ENCODE data around the gene NTM.
"Not testable (repeated sequence)": the region's sequence is repeated elsewhere in the genome, so short reads cannot be mapped to it uniquely, and the experiment has no call there.

The NTM gene

GRCh38 chr11:131341900-131342299 is 28.5 kb upstream of the NTM start:
- H3K9me3 ChIP-seq (replicated peaks in 1 of 2; ENCODE audit: control insufficient read depth in 2 of 2, insufficient read depth in 1 of 2, low read depth in 1 of 2, low read length in 2 of 2); H2AK5ac ChIP-seq (ENCODE audit: low read depth, low read length); H3K36me3 ChIP-seq (replicated peaks in 1 of 2; ENCODE audit: control insufficient read depth in 2 of 2, insufficient read depth in 2 of 2, low read length in 2 of 2); H2BK12ac ChIP-seq (ENCODE audit: low read length); H2AFZ ChIP-seq (ENCODE audit: low read length); H3K18ac ChIP-seq (ENCODE audit: low read length); H4K91ac ChIP-seq (ENCODE audit: low read depth, low read length, poor library complexity); H2BK15ac ChIP-seq (ENCODE audit: low read length); H3K79me1 ChIP-seq (ENCODE audit: low read depth, low read length); H3K4me3 ChIP-seq (ENCODE audit: low read length in 2 of 2); H3K4me2 ChIP-seq (ENCODE audit: insufficient read depth, low read length, poor library complexity, severe bottlenecking); H4K8ac ChIP-seq (ENCODE audit: low read depth, low read length); H3K23ac ChIP-seq (ENCODE audit: low read depth, low read length, poor library complexity); H3K4me1 ChIP-seq (ENCODE audit: control insufficient read depth in 2 of 2, insufficient read depth in 1 of 2, low read depth in 1 of 2, low read length in 2 of 2); H3K4ac ChIP-seq (ENCODE audit: low read length); H3K14ac ChIP-seq (ENCODE audit: low read length); H3K27ac ChIP-seq (replicated peaks; ENCODE audit: low read length); DNase-seq (ENCODE audit: low spot score); H2BK120ac ChIP-seq (ENCODE audit: low read depth, low read length); H3K9ac ChIP-seq (ENCODE audit: low read depth, low read length, poor library complexity); H3K27me3 ChIP-seq (ENCODE audit: control insufficient read depth in 3 of 3, insufficient read depth in 3 of 3, low read depth in 1 of 3, low read length in 3 of 3); H2BK5ac ChIP-seq (ENCODE audit: low read length): not testable (repeated sequence)
- no CpG with 5 or more reads among the region's 5 CpGs for WGBS, 2 donors (ENCODE audit: extremely low coverage in 2 of 2, insufficient read length in 2 of 2, insufficient replicate concordance in 1 of 2)

DNA sequence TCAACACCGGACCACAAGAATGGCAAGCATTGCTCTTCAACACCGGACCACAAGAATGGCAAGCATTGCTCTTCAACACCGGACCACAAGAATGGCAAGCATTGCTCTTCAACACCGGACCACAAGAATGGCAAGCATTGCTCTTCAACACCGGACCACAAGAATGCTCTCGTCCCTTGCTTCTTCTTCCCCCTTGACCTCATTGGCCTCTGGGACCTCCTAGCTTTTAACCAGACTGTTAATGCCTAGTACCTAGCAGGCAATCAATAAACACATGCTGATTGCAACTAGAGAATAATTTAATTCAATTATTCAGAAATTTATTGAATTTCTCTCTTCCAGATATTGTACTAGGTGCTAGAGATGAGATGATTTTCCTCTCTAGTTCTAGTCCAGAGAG is 28.0 kb upstream of the NTM start:
- H3K9ac ChIP-seq (ENCODE audit: low read depth, low read length, poor library complexity); H3K4me2 ChIP-seq (ENCODE audit: insufficient read depth, low read length, poor library complexity, severe bottlenecking); H2AK5ac ChIP-seq (ENCODE audit: low read depth, low read length); H3K14ac ChIP-seq (ENCODE audit: low read length); H4K8ac ChIP-seq (ENCODE audit: low read depth, low read length); H3K4me3 ChIP-seq (ENCODE audit: low read length in 2 of 2); H3K36me3 ChIP-seq (replicated peaks in 1 of 2; ENCODE audit: control insufficient read depth in 2 of 2, insufficient read depth in 2 of 2, low read length in 2 of 2); H3K23ac ChIP-seq (ENCODE audit: low read depth, low read length, poor library complexity); H3K4me1 ChIP-seq (ENCODE audit: control insufficient read depth in 2 of 2, insufficient read depth in 1 of 2, low read depth in 1 of 2, low read length in 2 of 2); H4K91ac ChIP-seq (ENCODE audit: low read depth, low read length, poor library complexity); H3K27ac ChIP-seq (replicated peaks; ENCODE audit: low read length); H3K4ac ChIP-seq (ENCODE audit: low read length); DNase-seq (ENCODE audit: low spot score); H3K9me3 ChIP-seq (replicated peaks in 1 of 2; ENCODE audit: control insufficient read depth in 2 of 2, insufficient read depth in 1 of 2, low read depth in 1 of 2, low read length in 2 of 2); H2BK15ac ChIP-seq (ENCODE audit: low read length); H3K27me3 ChIP-seq (ENCODE audit: control insufficient read depth in 3 of 3, insufficient read depth in 3 of 3, low read depth in 1 of 3, low read length in 3 of 3); H2BK12ac ChIP-seq (ENCODE audit: low read length); H3K79me1 ChIP-seq (ENCODE audit: low read depth, low read length); H2AFZ ChIP-seq (ENCODE audit: low read length); H3K18ac ChIP-seq (ENCODE audit: low read length); H2BK5ac ChIP-seq (ENCODE audit: low read length); H2BK120ac ChIP-seq (ENCODE audit: low read depth, low read length): not testable (repeated sequence)
- WGBS, 2 donors (ENCODE audit: extremely low coverage in 2 of 2, insufficient read length in 2 of 2, insufficient replicate concordance in 1 of 2) = no CpG with 5 or more reads among the region's 6 CpGs

DNA sequence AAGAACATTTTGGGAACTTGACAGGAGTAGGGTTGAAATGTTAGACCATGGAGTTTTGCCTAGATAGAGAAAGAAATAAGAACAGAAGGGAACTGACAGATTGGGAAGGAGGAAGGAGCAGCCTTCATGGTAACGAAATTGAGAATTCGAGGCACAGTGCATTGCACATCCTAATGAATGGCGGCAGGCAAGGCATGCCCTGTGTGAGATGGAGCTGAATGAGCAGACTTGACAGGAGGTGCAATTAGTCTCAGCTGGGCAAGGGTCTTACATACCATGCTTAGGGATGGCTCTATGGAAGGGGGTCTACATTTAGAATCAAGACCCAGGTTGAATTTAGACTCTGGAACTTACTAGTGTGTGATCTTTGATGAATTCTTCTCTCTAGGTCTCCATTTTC is 25.0 kb upstream of the NTM start:
- Histone ChIP-seq H3K14ac (ENCODE audit: low read length) (no peak overlapping the region), H3K9ac (ENCODE audit: low read depth, low read length, poor library complexity) (no peak overlapping the region), H3K27ac (replicated peaks; ENCODE audit: low read length) (no peak overlapping the region), H2AFZ (ENCODE audit: low read length) (no peak overlapping the region), H2BK15ac (ENCODE audit: low read length) (no peak overlapping the region), H3K4me3 (ENCODE audit: low read length in 2 of 2) (no peak overlapping the region), H3K79me1 (ENCODE audit: low read depth, low read length) (no peaks in the 10 kb centered on the region), H3K4me1 (ENCODE audit: control insufficient read depth in 2 of 2, insufficient read depth in 1 of 2, low read depth in 1 of 2, low read length in 2 of 2) (no peaks in the 10 kb centered on the region), H3K9me3 (replicated peaks in 1 of 2; ENCODE audit: control insufficient read depth in 2 of 2, insufficient read depth in 1 of 2, low read depth in 1 of 2, low read length in 2 of 2) (no peaks in the 10 kb centered on the region), H3K18ac (ENCODE audit: low read length) (no peak overlapping the region), H2BK5ac (ENCODE audit: low read length) (no peak overlapping the region), H3K4ac (ENCODE audit: low read length) (no peak overlapping the region), H2BK12ac (ENCODE audit: low read length) (no peak overlapping the region), H3K23ac (ENCODE audit: low read depth, low read length, poor library complexity) (no peak overlapping the region), H3K4me2 (ENCODE audit: insufficient read depth, low read length, poor library complexity, severe bottlenecking) (no peak overlapping the region), H3K36me3 (replicated peaks in 1 of 2; ENCODE audit: control insufficient read depth in 2 of 2, insufficient read depth in 2 of 2, low read length in 2 of 2) (no peaks in the 10 kb centered on the region), H3K27me3 (ENCODE audit: control insufficient read depth in 3 of 3, insufficient read depth in 3 of 3, low read depth in 1 of 3, low read length in 3 of 3) (no peaks in the 10 kb centered on the region), H2BK120ac (ENCODE audit: low read depth, low read length) (no peak overlapping the region), H4K91ac (ENCODE audit: low read depth, low read length, poor library complexity) (no peak overlapping the region), H2AK5ac (ENCODE audit: low read depth, low read length) (no peak overlapping the region), H4K8ac (ENCODE audit: low read depth, low read length) (no peak overlapping the region)
- no CpG with 5 or more reads among the region's 3 CpGs for WGBS, 2 donors (ENCODE audit: extremely low coverage in 2 of 2, insufficient read length in 2 of 2, insufficient replicate concordance in 1 of 2)
- no peak for DNase-seq (ENCODE audit: low spot score)

DNA sequence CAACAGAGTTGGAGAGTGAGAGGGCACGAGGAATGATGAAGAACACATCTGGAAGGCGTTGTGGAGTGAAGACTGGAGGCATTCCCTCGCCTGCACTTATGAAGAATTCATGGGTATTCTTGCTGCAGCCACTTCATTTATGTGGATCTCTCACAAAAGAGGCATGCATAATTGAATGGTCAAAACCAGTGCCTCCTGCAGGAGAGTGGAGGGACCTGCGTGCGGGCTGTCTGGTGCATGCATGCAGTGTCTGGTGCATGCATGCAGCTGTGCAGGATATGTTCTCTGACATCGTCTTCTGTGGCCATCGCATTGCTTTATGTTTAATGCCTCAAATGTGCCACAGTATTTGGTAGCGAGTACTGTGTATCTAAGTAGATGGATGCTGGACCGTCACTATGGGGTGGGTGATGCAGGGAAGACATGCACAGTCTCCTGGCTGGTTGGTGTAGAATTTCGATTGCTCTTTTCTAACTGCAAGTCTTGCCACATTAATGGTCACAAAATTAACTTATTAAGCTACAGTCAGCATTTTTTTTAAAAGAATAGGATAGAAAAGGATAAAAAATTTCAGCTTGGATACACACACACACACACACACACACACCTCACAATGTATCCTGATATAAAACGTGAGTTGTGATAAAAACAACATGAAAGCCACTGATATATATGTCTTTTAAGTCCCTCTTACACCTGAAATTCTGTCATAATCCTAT is 20.9 kb upstream of the NTM start:
- Histone ChIP-seq H2AK5ac (ENCODE audit: low read depth, low read length) (no peak overlapping the region), H3K14ac (ENCODE audit: low read length) (no peak overlapping the region), H3K9me3 (replicated peaks in 1 of 2; ENCODE audit: control insufficient read depth in 2 of 2, insufficient read depth in 1 of 2, low read depth in 1 of 2, low read length in 2 of 2) (no peaks in the 10 kb centered on the region), H3K27me3 (ENCODE audit: control insufficient read depth in 3 of 3, insufficient read depth in 3 of 3, low read depth in 1 of 3, low read length in 3 of 3) (no peaks in the 10 kb centered on the region), H2BK15ac (ENCODE audit: low read length) (no peak overlapping the region), H4K91ac (ENCODE audit: low read depth, low read length, poor library complexity) (no peak overlapping the region), H3K23ac (ENCODE audit: low read depth, low read length, poor library complexity) (no peak overlapping the region), H3K4ac (ENCODE audit: low read length) (no peak overlapping the region), H3K27ac (replicated peaks; ENCODE audit: low read length) (no peak overlapping the region), H2BK5ac (ENCODE audit: low read length) (no peak overlapping the region), H3K4me2 (ENCODE audit: insufficient read depth, low read length, poor library complexity, severe bottlenecking) (no peak overlapping the region), H3K18ac (ENCODE audit: low read length) (no peak overlapping the region), H4K8ac (ENCODE audit: low read depth, low read length) (no peak overlapping the region), H3K36me3 (replicated peaks in 1 of 2; ENCODE audit: control insufficient read depth in 2 of 2, insufficient read depth in 2 of 2, low read length in 2 of 2) (no peaks in the 10 kb centered on the region), H3K4me1 (ENCODE audit: control insufficient read depth in 2 of 2, insufficient read depth in 1 of 2, low read depth in 1 of 2, low read length in 2 of 2) (no peaks in the 10 kb centered on the region), H3K4me3 (ENCODE audit: low read length in 2 of 2) (no peak overlapping the region), H2BK12ac (ENCODE audit: low read length) (no peak overlapping the region), H3K79me1 (ENCODE audit: low read depth, low read length) (no peaks in the 10 kb centered on the region), H2BK120ac (ENCODE audit: low read depth, low read length) (no peak overlapping the region), H3K9ac (ENCODE audit: low read depth, low read length, poor library complexity) (no peak overlapping the region), H2AFZ (ENCODE audit: low read length) (no peak overlapping the region)
- WGBS, 2 donors (ENCODE audit: extremely low coverage in 2 of 2, insufficient read length in 2 of 2, insufficient replicate concordance in 1 of 2) = no CpG with 5 or more reads among the region's 11 CpGs
- DNase-seq (ENCODE audit: low spot score) = no peak

All from neuronal stem cell (in vitro differentiated cells).